HG03439 (cell line): ENCODE results near the gene LCNL1.

Source experiments
- ATAC-seq: cut with Tn5 transposase; IDR thresholded peaks from one replicate; pipeline ENCODE4 v1.9.1; 2021; ENCODE audit warnings: mild to moderate bottlenecking, moderate library complexity; ENCODE audit not compliant: unreplicated experiment

Gene LCNL1

DNA sequence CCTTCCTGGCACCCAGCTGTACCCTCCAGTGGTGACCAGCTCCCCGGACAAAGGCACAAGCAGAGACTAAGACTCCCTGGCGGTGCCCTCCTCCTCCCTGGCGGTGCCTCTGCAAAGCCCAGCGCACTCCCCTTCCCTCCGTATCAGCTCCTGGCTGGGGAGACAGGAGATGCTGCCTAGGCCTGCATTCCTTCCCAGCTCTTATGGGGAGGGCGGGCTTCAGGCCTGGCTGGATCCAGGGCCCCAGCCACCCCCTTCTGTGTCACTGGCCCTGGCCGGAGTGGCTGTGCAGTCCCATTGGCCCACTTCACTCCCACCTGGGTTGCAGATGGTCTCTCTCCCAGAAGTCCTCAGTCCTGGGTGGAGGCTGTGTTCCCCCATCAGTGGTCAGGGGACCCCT lies 24.3 kb upstream of the LCNL1 start:
- no peak for ATAC-seq

DNA sequence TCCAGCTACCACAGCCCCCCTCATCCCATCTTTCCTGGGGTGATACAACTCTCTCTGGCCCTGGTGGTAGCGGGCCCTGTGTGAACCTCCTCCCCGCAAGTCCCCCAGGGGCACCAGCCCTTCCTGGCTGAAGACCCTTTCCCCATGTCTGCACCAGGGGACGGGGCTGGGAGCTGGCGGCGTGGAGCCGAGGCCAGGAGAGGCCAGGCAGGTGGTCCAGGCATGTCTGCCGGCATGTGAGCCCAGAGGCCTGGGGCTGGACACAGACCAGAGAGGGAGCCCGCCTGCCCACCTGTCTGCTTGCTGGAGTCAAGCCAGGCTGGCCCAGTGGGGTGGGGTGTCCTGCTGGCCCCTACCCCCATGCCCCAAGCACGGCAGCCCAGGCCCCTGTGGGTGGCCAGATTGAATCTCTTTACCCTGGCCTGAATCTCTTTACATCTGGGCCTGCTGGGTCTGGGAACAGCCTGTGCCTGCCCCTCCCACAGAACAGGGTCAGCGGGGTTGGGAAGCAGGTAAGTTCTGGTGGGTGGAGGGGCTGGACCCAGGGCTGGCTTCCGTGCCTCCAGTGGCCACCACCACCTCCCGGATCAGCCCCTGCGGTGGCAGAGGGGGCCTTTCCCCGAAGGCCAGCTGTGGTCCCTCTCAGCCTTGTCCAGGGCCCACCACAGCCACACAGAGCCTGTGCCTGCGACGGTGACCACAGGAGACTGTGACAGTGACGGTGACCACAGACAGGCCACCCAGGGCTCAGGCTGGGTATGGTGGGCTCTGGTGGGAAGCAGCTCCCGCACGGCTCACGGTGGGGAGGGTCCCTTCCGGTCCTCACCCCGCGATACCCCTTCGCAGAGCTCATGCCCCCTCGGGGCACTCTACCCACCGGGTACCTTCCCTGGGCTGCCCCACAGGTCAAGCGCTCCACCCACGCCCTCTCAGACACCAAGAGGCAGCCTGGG lies 23.6 kb upstream of the LCNL1 start:
- ATAC-seq = no peak

DNA sequence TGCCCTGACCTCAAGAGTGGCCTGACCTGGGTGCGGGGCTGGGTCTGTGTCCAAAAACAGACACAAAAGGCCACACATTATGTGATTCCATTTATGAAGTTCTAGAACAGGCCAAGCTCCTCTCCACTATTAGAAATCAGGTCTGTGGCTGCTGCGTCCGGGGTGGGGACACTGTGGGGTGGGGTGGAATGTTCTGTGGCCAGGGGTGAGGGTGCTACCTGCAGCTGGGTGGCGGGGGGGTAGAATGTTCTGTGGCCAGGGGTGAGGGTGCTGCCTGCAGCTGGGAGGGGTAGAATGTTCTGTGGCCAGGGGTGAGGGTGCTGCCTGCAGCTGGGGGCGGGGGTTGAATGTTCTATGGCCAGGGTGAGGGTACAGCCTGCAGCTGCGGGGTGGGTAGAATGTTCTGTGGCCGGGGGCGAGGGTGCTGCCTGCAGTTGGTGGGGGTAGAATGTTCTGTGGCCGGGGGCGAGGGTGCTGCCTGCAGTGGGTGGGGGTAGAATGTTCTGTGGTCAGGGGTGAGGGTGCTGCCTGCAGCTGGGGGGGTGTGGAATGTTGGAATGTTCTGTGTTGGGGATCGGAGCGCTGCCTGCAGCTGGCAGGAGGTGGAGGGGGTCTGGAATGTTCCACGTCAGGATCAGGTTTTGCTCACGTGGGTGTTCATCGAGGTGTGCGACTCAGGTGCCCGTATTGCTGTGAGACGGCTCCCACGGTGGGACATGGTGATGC lies 22.4 kb upstream of the LCNL1 start:
- no peak for ATAC-seq

DNA sequence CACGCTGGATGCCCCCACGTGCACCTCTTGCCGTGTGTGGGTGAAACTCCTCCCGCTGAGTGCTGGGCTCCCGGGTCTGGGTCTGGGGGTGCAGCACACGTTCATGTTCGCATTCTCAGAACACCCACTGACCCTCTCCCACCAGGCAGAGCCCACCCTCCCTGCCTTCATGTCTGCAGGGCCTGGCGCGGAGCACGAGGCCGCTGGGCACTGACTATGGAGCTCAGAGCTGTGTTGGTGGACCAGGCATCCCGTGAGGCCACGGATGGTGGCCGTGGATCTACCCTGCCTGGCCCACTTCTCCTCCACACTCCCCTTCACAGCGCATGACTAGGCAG lies 21.9 kb upstream of the LCNL1 start:
- no peak for ATAC-seq

DNA sequence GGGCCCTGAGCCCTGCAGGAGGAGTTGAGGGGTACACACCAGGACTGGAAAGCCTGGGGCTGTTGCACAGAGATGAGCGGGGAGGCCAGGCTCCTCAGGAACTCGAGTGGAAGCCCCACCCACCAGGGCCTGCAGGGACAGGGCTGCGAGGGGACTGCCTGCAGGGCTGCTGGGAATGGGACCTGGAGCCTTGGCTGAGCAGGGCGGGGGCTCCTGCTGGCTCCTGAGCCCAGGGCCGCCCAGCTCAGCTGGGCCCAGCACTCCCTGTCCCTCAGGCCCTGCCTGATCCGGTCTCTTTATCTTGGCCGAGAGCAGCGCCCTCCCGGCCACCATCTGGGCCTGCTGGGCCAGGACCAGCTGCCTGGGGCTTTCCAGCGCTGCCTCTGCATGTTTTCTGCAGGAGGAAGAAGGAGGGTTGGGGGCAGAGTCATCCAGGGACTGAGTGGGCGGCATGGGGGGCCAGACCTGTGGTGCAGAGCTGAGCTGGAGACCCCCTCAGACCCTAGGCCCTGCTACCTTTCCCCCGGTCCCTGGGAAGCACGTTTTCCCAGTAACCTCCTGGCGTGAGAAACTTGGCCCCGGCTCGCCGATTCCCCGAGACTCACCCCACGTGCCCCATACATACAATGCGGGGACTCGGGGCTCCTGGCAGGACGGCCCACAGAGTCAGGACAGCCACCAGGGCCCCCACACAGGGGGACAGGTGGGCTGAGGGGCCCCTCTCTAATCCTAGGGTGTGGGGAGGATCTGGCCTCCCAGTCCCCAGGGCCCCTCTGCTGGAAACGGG lies 21.3 kb upstream of the LCNL1 start:
- no peak for ATAC-seq

DNA sequence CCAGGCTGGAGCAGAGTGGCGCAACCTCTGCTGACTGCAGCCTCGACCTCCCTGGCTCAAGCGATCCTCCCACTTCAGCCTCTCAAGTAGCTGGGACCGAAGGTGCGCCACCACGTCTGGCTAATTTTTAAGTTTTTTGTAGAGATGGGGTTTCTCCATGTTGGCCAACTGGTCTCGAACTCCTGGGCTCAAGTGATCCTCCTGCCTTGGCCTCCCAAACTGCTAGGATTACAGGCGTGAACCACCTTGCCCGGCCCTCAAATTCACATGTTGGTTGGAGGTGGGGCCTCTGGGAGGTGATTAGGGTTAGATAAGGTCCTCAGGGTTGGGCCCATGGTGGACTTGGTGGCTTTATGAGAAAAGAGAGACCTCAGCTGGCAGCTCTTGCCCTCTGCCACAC lies 20.6 kb upstream of the LCNL1 start:
- no peak for ATAC-seq

DNA sequence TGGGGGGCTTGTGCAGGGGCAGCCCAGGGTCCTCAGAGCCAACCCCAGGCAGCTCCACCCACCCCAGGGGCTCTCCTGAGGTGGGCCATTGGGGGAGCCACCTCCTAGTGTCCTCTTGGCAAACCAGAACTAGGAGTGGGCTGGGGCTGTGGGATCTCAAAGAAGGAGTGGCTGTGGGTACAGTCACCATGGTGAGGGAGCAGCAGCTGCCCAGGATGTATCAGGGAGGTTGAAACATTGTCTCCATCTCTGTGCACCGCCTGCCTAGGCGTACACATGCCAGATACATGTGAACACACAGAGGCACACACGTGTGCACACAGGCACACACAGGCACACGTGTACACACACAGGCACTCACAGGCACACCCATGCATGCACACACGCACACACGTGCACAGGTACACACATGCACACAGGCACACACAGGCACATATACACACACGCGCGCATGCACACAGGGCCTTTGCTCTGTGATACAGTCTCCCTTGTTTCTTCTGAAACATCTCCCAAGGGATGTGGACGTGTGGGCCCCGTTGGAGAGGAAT lies 20.0 kb upstream of the LCNL1 start:
- ATAC-seq = no peak

DNA sequence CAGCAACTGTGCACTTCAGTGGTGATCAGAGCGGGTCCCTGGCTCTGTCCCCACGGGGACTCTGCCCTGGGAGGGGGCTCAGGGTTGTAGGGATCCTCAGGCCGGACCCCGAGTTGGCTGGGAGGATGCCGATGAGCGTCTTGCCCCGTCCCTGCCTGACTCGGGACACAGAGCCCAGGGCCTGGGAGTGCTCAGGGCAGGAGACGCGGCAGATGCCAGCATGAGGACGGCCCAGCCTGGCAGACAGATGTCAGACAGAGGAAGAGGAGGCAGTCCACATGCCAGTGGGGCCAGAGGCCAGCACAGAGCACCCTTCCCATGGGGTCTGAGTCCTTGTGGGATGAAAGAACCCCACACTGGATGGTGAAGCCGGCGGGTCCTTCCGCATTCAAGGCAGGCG lies 19.5 kb upstream of the LCNL1 start:
- no peak for ATAC-seq

DNA sequence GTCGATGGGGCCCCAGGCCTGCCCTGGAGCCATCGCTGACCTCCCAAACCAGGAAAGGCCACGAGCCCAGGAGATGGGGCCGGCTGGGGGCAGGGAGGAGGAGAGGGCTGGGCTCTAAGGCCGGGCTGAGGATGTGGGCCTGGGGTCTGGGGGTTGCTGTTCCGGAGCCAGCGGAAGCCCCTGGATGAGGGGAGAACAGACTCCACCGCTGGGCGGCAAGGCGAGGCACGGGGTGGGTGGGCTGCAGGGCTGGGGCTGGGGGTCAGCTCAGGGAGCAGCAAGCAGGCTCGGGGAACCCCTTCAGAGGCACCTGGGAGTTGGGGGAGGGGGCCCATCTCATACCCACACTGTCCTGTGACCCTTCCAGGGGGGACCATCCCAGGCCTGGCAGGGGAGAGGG lies 19.0 kb upstream of the LCNL1 start:
- no peak for ATAC-seq

DNA sequence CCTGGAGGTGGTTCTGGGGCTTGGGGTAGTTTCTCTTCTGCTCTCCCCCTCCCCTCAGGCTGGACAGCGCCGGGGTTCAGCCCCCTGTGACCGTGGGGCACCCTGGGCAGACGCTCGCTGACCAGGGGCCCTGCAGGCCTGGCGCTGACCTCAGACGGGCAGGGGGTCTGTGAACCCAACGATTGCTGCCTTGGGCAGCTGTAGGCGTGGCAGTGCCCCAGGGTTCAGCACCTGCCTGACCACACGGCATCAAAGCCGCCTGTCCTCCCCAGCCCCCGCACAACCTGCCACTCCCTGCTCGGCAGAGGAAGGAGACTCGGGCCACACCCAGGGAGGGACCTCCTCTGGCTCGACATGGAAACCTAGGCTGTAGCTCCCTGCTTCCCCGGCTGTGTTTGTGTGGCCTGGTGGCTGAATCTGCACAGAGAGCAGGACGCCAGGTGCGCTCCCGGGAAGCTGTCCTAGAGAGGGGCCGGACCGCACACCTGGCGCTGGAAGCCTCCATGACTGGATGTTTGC lies 18.6 kb upstream of the LCNL1 start:
- ATAC-seq = no peak

DNA sequence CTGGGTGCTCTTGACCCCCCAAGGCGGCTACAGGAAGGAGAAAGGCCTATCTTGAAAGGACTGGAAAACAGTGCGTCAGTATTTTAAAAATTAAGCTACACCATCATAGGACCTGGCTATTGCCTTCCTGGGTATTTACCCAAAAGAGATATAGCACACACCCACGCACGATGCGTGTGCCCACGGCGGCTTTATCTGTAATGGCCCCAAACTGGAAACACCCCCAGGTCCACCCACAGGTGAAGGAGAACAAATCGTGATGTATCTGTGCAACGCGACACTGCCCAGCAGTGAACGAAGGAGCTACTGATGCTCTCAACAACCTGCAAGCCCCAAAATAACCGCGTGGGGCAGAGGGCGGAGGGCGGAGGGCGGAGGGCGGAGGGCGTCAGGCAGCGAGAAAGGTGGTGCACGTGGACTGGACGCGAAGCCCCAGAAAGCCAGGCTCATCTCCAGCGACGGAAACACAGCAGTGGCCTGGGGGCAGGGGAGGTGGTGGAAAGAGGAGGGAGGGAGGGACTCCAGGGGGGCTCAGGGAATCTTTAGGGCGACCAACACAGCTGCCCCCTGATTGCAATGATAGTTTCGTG lies 17.9 kb upstream of the LCNL1 start:
- ATAC-seq = no peak

DNA sequence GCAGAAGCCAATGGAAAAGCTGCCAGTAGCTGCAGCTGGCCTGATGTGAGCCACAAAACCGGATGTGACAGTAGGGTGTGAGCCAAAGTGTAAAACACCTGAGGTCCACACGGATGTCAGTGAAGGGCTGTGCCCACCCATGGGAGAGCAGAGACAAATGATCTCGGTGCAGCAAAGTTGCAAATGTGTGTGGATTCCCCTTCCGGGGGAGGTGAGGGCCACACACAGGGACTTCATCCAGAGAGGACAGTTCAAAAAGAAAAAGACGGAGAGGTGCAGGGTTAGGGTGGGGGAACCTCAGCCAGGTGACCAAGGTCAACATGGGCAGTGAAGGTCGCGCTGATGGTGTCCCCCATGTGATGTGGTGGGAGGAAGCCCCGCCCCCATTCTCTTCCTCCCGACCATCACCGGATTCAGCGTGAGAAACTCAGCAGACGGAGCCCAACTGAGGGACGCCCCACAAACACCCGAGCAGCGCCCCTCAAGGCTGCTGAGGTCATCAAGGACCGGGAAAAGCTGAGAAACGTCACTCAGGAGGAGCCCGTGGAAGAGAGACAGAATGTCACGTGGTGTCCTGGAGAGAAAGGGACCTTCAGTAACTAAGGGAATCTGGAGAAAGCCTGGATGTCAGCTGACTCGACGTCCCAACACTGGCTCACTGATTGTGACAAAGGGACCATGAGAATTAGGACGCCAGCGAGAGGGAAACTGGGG lies 16.9 kb upstream of the LCNL1 start:
- ATAC-seq = no peak

DNA sequence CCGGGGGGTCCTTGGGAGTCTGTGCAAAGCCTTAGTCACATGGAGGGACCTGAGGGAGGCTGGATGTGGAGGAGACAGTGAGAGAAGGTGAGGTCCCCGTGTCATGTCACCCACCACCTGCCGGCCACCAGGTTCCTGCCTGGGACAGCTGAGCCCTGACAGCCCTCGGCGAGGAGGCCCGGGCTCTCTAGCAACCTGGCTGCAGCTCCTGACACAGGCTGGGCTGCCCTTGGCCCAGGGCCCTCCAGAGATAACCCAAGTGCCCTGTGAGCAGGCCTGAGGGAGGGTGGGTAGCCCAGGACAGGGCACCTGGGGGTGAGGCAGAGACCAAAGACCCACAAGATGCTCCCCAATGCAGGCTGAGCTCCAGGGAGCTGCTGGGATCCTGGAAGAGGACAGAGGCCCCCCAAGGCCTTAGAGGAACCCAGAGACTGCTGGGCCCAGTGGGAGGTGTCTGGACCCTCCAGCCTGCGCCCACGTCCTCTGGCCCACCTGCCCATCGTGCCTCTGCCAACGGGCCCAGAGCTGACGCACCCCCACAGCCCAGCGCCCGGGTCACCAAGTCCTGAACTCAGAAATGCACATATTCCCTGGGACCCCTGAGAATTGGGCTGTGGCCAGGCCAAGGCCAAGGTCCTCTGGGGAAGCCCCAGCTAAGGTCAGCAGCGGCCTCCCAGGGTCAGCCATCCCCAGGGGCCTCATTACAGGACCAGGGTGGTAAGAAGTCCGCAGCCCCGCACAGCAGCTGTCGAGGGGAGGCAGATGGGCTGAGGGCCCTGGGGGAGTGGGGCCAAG lies 14.3 kb upstream of the LCNL1 start:
- no peak for ATAC-seq

DNA sequence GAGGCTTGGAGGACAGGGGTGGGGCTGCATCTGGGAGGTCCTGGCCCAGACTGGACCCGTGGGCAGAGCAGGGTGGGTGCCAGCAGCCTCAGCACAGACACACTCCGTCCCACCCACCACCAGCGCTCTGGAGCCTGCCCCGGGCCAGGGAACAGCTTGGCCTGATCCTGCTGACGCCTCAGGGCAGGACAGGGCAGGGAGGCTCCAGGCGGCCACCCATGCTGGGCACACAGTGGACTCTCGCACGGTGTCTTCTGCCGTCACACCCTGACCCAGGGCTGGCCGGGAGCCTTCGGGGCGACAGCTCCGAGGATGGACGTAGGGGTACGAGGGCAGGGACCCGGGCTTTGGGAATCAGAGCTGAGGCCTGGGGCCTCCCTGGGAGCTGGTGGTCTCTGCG lies 13.6 kb upstream of the LCNL1 start:
- ATAC-seq = no peak

DNA sequence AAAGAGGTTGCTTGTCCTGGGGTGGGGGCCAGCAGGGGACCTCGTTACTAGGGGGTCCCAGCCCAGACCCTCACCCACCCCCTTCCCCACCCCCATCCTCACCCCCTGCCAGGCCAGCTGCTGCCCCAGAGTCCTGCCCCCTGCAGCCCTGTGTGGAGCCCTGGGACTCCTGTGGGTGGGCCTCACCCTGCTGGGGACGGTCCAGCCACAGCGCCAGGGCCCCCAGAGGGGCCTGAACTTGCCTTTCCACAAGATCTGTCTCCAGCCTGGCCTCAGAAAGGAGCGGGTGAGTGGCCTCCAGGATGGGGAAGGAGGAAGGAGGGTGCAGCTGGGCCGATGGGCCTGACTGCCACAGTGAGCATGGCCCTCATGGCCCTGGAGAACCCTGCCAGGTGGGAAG lies 13.0 kb upstream of the LCNL1 start:
- no peak for ATAC-seq

DNA sequence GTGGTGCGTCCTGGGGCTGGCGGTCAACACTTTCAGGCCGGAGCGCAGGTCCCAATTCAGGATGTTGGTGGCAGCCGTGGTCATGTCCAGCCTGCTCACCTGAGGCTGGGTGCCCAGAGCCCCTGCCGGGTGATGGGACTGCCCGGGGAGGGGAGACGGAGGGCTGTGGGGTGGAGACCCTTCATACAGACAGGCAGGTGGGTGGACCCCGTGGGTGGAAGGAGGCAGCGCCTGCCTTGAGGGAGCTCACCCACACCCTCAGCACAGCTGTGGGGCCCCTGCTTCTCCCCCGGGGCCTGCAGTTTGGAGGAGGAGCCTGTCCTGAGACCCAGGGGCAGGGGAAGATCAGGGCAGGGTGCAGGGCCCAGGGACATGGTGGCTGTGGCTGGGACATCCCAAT lies 12.4 kb upstream of the LCNL1 start:
- ATAC-seq = no peak

DNA sequence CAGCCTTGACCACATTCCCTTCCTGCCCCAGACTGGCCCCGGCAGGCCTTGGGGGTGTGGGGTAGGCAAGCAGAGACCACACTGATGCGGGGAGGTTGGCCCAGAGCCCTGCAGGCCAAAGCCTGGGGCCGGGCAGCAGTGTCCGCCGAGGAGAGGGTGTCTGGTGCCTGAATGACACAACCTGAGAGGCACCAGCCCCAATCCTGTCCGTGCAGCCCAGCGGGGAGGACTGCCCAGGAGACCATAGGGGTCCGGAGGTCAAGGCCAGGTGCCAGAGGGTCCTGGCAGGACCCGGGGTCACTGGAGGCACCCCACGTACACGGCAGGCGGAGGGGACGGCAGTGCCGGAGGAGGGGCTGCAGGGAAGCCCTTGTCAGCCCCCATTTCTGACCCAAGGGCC lies 11.0 kb upstream of the LCNL1 start:
- ATAC-seq = no peak

DNA sequence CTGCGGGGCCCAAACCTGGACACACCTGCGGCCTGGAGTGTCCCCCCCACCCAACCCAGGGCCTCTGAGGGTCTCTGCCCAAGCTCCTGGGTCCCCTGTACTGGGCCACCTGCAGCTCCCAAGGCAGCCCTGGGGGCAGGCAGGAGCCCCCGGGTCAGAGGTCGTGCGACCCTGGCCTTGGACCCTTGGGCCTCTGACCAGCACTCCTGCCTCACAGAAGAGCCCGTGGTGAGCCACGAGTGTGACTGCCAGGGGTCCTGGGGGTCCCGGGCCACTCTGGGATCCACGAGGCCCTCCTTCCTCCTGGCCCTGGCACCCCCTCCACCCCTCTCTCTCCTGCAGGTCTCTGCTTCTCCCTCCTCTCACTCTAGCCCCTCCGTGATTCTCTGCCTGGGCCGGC lies 10.5 kb upstream of the LCNL1 start:
- ATAC-seq = no peak

DNA sequence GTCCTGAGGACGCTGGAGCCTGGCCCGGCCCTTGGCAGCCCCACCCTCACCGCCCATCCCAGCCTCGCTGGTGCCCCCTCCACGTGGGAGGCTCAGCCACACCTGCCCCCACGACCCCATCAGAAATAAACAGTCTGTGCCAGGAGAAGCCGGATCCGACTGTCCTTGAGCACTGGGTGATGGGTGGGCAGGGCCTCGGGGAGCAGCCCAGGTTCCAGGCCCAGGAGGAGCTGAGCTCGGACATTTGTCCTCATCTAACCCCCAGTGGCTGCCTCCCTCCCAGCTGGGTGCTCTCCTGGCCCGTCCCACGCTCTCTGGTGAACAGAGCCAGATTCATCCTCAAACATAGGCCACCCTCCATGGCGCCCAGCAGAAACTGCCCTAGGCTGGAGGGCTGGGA lies 10.1 kb upstream of the LCNL1 start:
- no peak for ATAC-seq
